ENCODE data around the gene TRABD2B. TPM values are rescaled to one million over a fixed set of nuclear protein-coding genes. Genes with fewer than 3 reads are reported as not detected.

The TRABD2B gene
- total RNA-seq, 6 donors from 2014 or later: under 0.01 to 2.1 (median 0.62) TPM

GRCh38 chr1:47917687-47918086 is 79.5 kb downstream of the TRABD2B start:
- ATAC-seq (ENCODE audit: low FRiP score in 2 of 2) (no peak), DNase-seq (no peak)
- Histone ChIP-seq H3K9me3 (no peaks in the 10 kb centered on the region), H3K4me3 (no peak overlapping the region), H3K4me1 (peaks cover 5 to 12% (median 8%) of the 10 kb centered on the region in 4 donors), H3K27me3 (no peaks in the 10 kb centered on the region), H3K36me3 (no peaks in the 10 kb centered on the region), H3K27ac (no peak overlapping the region)
- TF ChIP-seq CTCF (IDR thresholded peaks at IDR 0.05) (no peak), EP300 (IDR thresholded peaks at IDR 0.05) (no peak), POLR2A (IDR thresholded peaks at IDR 0.05) (no peak), POLR2AphosphoS5 (IDR thresholded peaks at IDR 0.05) (no peak)
- WGBS, 2 donors: 90 to 92% methylated on average over 3 of the region's 3 CpGs

- no peak for ATAC-seq (ENCODE audit: low FRiP score in 2 of 2)
- Histone ChIP-seq H3K4me3 (no peak overlapping the region), H3K27me3 (no peaks in the 10 kb centered on the region), H3K36me3 (no peaks in the 10 kb centered on the region), H3K9me3 (no peaks in the 10 kb centered on the region), H3K4me1 (peaks cover 5 to 12% (median 8%) of the 10 kb centered on the region in 4 donors), H3K27ac (no peak overlapping the region)
- TF ChIP-seq EP300 (IDR thresholded peaks at IDR 0.05) (no peak), CTCF (IDR thresholded peaks at IDR 0.05) (no peak), POLR2A (IDR thresholded peaks at IDR 0.05) (no peak)
- 76 to 89% methylated on average over 8 to 13 of the region's 13 CpGs for WGBS, 2 donors
- DNase-seq: peak in 1 of 2 donors; percentile 54
Observed at GRCh38 chr1:47915677-47916353, 81.4 kb downstream of the TRABD2B start.

- Histone ChIP-seq H3K4me3 (no peak overlapping the region), H3K27me3 (no peaks in the 10 kb centered on the region), H3K4me1 (peaks cover 5 to 12% (median 8%) of the 10 kb centered on the region in 4 donors), H3K36me3 (no peaks in the 10 kb centered on the region), H3K27ac (no peak overlapping the region), H3K9me3 (no peaks in the 10 kb centered on the region)
- no peak for ATAC-seq (ENCODE audit: low FRiP score in 2 of 2)
- 85 to 93% methylated on average over 8 of the region's 8 CpGs for WGBS, 2 donors
- DNase-seq: no peak
- TF ChIP-seq POLR2A (IDR thresholded peaks at IDR 0.05) (no peak), POLR2AphosphoS5 (IDR thresholded peaks at IDR 0.05) (no peak), CTCF (IDR thresholded peaks at IDR 0.05) (no peak), EP300 (IDR thresholded peaks at IDR 0.05) (no peak)
Observed at GRCh38 chr1:47914952-47915676, 82.1 kb downstream of the TRABD2B start.

- H3K27ac ChIP-seq: no peak overlapping the region
- no peak overlapping the region for H3K4me3 ChIP-seq
- H3K4me1 ChIP-seq: peaks cover 5 to 10% (median 8%) of the 10 kb centered on the region in 4 donors
- H3K9me3 ChIP-seq: no peaks in the 10 kb centered on the region
- TF ChIP-seq POLR2A (IDR thresholded peaks at IDR 0.05) (no peak), EP300 (IDR thresholded peaks at IDR 0.05) (no peak), POLR2AphosphoS5 (IDR thresholded peaks at IDR 0.05) (no peak), CTCF (IDR thresholded peaks at IDR 0.05) (no peak)
- 63 to 77% methylated on average over 8 to 13 of the region's 13 CpGs for WGBS, 2 donors
- ATAC-seq (ENCODE audit: low FRiP score in 2 of 2) (peak in 1 of 2 donors; percentile 49), DNase-seq (peak in 1 of 2 donors; percentile 53)
- H3K36me3 ChIP-seq: no peaks in the 10 kb centered on the region
- no peaks in the 10 kb centered on the region for H3K27me3 ChIP-seq
Observed at GRCh38 chr1:47914218-47914938, 82.8 kb downstream of the TRABD2B start.

Measured in upper lobe of left lung (tissue), 6 donors.